GM10847 (cell line): Measurements from ENCODE around the gene RSBN1.

Source experiments
- POLR2A ChIP-seq: IDR thresholded peaks from 2 replicates; pipeline ENCODE4 v1.6.1; 2011; ENCODE audit not compliant: insufficient read length; ENCODE audit errors: extremely low read depth

Gene RSBN1

GRCh38 chr1:113835686-113836290 lies 23.5 kb upstream of the RSBN1 start:
- TF ChIP-seq POLR2A, result no peak

- no peak for TF ChIP-seq POLR2A
Observed at GRCh38 chr1:113834716-113835115, 22.4 kb upstream of the RSBN1 start.

- no peak for TF ChIP-seq POLR2A
Observed at GRCh38 chr1:113830039-113830438, 17.8 kb upstream of the RSBN1 start.

- no peak for TF ChIP-seq POLR2A
Observed at GRCh38 chr1:113821916-113822315, 9.6 kb upstream of the RSBN1 start.

GRCh38 chr1:113818578-113818977 lies 6.3 kb upstream of the RSBN1 start:
- no peak for TF ChIP-seq POLR2A

GRCh38 chr1:113813218-113813617 lies 942 bp upstream of the RSBN1 start:
- no peak for TF ChIP-seq POLR2A

GRCh38 chr1:113812661-113813135 lies 422 bp upstream of the RSBN1 start:
- TF ChIP-seq POLR2A, result no peak

GRCh38 chr1:113811156-113811887 lies 954 bp downstream of the RSBN1 start:
- no peak for TF ChIP-seq POLR2A

GRCh38 chr1:113809670-113810602 lies 2.3 kb downstream of the RSBN1 start:
- TF ChIP-seq POLR2A, result no peak

- TF ChIP-seq POLR2A, result no peak
Observed at GRCh38 chr1:113808450-113809195, 3.7 kb downstream of the RSBN1 start.

- TF ChIP-seq POLR2A, result no peak
Observed at GRCh38 chr1:113805639-113806038, 6.6 kb downstream of the RSBN1 start.

- no peak for TF ChIP-seq POLR2A
Observed at GRCh38 chr1:113805256-113805531, 7.1 kb downstream of the RSBN1 start.

- no peak for TF ChIP-seq POLR2A
Observed at GRCh38 chr1:113804421-113805255, 7.6 kb downstream of the RSBN1 start.

- TF ChIP-seq POLR2A, result no peak
Observed at GRCh38 chr1:113802367-113803007, 9.8 kb downstream of the RSBN1 start.
